ENCODE data around the gene MT1F.
"Not testable (repeated sequence)": the region's sequence is repeated elsewhere in the genome, so short reads cannot be mapped to it uniquely, and the experiment has no call there.

MT1F gene

GRCh38 chr16:56657555-56658326 is at the start of gene MT1F:
TSS of gene MT1F (plus strand) at chr16:56657959. CDS start at chr16:56658059, 100 bp downstream.
- peak; percentile 75 for DNase-seq

- peak; percentile 88 for DNase-seq
These were observed 49.5 kb upstream of the MT1F start, which contains the start of gene MT2A for GRCh38 chr16:56608043-56608875. TSS of gene MT2A (plus strand) at chr16:56608584. CDS start at chr16:56608656, 72 bp downstream.

GRCh38 chr16:56608876-56609462 is 48.8 kb upstream of the MT1F start:
- no peak for DNase-seq

- peak; percentile 59 for DNase-seq
These were observed 48.3 kb upstream of the MT1F start for GRCh38 chr16:56609463-56609921.

- DNase-seq: peak; percentile 67
These were observed 47.6 kb upstream of the MT1F start for GRCh38 chr16:56610017-56610608.

- DNase-seq: no peak
These were observed 47.1 kb upstream of the MT1F start for GRCh38 chr16:56610609-56611111.

GRCh38 chr16:56611281-56611833 is 46.4 kb upstream of the MT1F start:
- no peak for DNase-seq

GRCh38 chr16:56613706-56614105 is 44.1 kb upstream of the MT1F start:
- DNase-seq: no peak

GRCh38 chr16:56614549-56614991 is 43.2 kb upstream of the MT1F start:
- DNase-seq: no peak

- DNase-seq: no peak
These were observed 42.4 kb upstream of the MT1F start for GRCh38 chr16:56615353-56615752.

GRCh38 chr16:56616608-56617211 is 41.0 kb upstream of the MT1F start:
- DNase-seq: no peak

- DNase-seq: peak; percentile 63
These were observed 40.3 kb upstream of the MT1F start for GRCh38 chr16:56617212-56618085.

- no peak for DNase-seq
These were observed 39.6 kb upstream of the MT1F start for GRCh38 chr16:56618138-56618537.

GRCh38 chr16:56620339-56620897 is 37.3 kb upstream of the MT1F start:
- DNase-seq: no peak

GRCh38 chr16:56621665-56622445 is 35.9 kb upstream of the MT1F start:
- DNase-seq: not testable (repeated sequence)

- not testable (repeated sequence) for DNase-seq
These were observed 34.6 kb upstream of the MT1F start for GRCh38 chr16:56623184-56623583.

- DNase-seq: no peak
These were observed 34.1 kb upstream of the MT1F start for GRCh38 chr16:56623637-56624036.

- DNase-seq: peak; percentile 70
These were observed 32.4 kb upstream of the MT1F start, which contains the start of gene MT1E for GRCh38 chr16:56625140-56625942. TSS of gene MT1E (plus strand) at chr16:56625781. CDS start at chr16:56625852, 71 bp downstream.

Measured in stimulated activated CD4-positive, alpha-beta T cell treated with anti-CD3 and anti-CD28 coated beads, Interleukin-12 subunit alpha, Interleukin-12 subunit beta, amount 100 ng/mL, for 4 hours (primary cell).